HG02588 (cell line): ENCODE data around the gene SECTM1.

Experiments
- ATAC-seq: cut with Tn5 transposase; IDR thresholded peaks from one replicate; pipeline ENCODE4 v1.9.1; 2021; ENCODE audit warnings: mild to moderate bottlenecking, moderate library complexity; ENCODE audit not compliant: unreplicated experiment

Gene SECTM1

GRCh38 chr17:82317394-82318168, 16.0 kb downstream of the SECTM1 start, which contains the start of gene CD7:
TSS of gene CD7 (minus strand) at chr17:82317608. CDS start at chr17:82317495, 113 bp downstream.
- ATAC-seq, result no peak

- no peak for ATAC-seq
Observed at GRCh38 chr17:82316651-82317393, 16.7 kb downstream of the SECTM1 start.

GRCh38 chr17:82315703-82316358, 17.7 kb downstream of the SECTM1 start:
- ATAC-seq, result no peak

GRCh38 chr17:82314727-82315605, 18.6 kb downstream of the SECTM1 start:
- no peak for ATAC-seq

GRCh38 chr17:82314012-82314726, 19.4 kb downstream of the SECTM1 start:
- ATAC-seq, result no peak

GRCh38 chr17:82313195-82314011, 20.2 kb downstream of the SECTM1 start:
- ATAC-seq, result no peak

- no peak for ATAC-seq
Observed at GRCh38 chr17:82311971-82312370, 21.6 kb downstream of the SECTM1 start.

GRCh38 chr17:82310877-82311276, 22.7 kb downstream of the SECTM1 start:
- no peak for ATAC-seq

- ATAC-seq, result no peak
Observed at GRCh38 chr17:82309656-82310570, 23.7 kb downstream of the SECTM1 start.

DNA sequence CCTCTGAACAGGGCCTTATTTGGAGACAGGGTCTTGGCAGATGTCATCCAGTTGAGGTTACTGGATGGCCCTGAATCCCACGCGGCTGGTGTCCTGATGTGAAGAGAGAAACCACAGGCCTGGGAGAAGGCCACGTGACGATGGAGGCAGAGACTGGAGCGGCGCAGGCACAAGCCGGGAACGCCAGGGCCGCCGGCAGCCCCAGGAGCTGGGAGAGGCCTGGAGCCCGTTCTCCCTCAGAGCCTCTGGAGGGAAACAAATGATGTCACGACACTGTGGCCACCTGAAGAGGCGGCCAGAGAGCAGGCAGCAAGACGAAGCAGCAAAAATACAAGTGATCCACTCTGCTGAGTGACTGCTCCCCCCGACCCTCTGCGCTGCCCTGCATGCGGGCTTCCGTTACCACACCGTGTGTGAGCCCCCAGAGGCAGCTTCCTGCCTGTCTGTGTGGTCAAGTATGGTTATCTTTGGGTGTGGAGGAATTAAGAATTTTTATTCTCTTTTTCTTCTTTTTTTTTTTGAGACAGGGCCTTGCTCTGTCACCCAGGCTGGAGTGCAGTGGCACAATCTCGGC, 27.8 kb downstream of the SECTM1 start:
- no peak for ATAC-seq

DNA sequence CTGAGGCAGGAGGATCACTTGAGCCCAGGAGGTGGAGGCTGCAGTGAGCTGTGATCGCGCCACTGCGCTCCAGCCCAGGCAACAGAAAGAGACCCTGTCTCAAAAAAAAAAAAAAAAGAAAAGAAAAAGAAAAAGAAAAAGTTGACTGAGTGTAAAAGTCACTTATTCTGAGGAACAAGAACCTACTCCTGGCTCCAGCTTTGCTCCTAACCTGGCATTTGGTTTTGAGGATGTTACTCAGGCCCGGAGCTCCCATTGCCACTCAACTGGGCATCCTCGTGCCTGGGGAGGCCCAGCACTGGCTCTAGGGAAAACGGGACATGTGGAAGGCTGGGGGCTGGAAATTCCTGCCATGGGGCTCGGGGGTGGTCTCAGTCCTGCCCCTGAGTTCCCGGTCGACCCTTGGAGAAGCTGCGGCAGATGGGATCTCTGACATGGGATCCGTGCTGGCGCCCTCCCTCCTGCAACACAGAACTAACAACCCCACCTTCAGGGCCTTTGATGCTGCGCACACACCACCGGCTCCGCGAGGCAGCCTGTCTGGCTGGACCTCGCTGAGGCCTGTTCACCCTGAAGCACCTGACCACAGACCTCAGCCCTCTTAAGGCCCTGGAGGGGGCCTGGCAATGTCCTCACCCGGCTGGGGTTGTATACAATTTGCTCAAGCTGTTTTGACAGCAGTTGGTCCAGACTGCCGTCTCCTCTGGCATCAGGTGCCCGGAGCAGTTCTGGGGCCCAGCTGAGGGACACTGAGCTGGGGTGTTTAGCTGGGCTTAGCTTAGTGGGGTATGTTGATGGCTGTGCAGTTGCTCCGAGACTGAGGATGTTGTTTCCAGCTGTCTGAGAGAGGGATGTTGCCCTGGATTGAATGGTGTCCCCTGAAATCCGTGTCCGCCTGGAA, 28.5 kb downstream of the SECTM1 start:
- ATAC-seq, result no peak

DNA sequence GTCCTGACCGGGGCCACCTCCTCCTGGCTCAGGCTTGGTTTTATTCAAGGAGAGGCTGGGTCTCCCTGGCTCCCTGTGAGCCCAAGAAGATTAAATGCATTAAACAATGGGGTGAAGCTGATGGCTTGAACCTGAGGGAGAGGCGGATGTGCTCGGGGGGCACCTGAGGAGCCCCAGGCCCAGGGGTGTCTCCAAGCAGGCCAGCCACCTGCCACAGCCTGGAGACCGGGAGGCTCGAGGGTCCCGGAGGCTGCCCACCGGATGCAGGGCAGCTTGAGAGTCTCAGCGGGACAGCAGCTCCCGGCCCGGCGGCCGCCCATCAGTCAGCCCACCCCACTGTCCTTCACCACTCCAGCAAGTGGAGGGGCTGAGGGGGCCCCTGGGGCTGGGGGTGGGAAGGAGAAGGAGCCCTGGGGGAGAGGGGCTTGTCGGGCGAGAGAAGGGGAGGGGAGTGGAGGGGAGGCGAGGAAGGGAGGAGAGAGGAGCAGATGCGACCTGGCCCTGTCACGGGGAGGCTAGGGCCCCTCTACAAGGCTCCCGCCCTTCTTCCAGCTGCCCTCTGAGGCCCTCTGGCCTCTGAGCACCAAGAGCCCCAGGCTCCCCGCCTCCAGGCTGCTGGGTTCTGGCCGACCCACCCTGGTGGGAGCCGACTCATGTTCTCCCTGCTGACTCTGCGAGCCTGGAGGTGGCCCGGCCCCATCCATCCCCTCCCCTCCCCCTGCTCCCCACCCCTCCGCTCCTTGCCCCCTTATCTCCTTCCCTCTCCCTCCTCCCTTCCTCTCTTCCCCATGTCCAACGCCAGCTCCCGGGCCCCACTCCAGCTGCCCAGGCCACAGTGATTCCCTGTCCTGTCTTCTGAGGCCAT, 29.4 kb downstream of the SECTM1 start:
- no peak for ATAC-seq

GRCh38 chr17:82302991-82303943, 30.3 kb downstream of the SECTM1 start:
- ATAC-seq, result no peak

DNA sequence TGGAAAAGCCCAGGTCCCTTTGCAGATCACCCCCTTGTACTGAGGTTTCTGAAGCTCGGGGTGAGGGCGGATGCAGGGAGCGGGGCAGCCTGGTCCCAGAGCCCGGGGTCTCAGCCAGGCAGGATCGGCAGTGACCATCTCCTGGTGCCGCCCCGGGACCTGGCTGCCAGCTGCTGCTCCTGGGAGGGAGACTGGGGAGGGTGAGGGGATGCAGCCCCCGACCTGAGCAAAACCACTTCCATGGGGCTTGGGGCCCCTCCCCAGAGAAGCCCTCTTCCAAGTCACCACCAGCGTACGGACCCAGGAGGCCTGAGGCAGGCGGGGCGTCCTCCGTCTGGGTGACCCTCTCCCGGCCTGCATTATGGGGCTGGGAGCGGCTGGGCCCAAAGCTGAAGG, 31.0 kb downstream of the SECTM1 start:
- no peak for ATAC-seq
